Measurements from ENCODE around the gene OPCML. TPM values are rescaled to one million over a fixed set of nuclear protein-coding genes. Genes with fewer than 3 reads are reported as not detected.

The OPCML gene
- total RNA-seq, 4 donors from 2014 or later, result 0.16 TPM; not detected in 3

DNA sequence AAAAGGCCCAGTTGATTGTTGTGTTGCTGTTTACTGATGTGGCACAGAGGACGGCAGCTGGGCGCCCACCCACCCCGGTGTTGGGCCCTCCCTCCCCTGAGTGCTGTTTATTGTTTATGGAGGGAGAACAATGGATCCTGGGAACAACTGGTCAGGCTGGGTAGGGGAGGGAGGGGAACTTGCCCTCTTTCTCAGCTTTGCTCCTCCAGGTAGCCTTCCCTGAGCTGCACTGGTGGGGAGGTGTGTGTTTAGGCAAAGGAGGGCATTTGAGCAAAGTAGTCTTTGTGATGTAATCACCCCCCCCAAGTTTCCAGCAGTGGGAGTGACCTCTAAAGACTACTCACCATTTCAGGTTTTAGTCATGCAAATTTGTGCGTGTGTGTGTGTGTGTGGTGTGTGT, 1126.6 kb downstream of the OPCML start:
- intact Hi-C loops (cut with DNase I; ENCODE audit: low total_unique reads), result no loop called here
- no peak overlapping the region for H3K4me3 ChIP-seq (ENCODE audit: low read depth, poor library complexity, severe bottlenecking)
- TF ChIP-seq, protein P1, sequence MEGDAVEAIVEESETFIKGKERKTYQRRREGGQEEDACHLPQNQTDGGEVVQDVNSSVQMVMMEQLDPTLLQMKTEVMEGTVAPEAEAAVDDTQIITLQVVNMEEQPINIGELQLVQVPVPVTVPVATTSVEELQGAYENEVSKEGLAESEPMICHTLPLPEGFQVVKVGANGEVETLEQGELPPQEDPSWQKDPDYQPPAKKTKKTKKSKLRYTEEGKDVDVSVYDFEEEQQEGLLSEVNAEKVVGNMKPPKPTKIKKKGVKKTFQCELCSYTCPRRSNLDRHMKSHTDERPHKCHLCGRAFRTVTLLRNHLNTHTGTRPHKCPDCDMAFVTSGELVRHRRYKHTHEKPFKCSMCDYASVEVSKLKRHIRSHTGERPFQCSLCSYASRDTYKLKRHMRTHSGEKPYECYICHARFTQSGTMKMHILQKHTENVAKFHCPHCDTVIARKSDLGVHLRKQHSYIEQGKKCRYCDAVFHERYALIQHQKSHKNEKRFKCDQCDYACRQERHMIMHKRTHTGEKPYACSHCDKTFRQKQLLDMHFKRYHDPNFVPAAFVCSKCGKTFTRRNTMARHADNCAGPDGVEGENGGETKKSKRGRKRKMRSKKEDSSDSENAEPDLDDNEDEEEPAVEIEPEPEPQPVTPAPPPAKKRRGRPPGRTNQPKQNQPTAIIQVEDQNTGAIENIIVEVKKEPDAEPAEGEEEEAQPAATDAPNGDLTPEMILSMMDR (IDR thresholded peaks at IDR 0.05), result no peak
- no peak for TF ChIP-seq POLR2A (IDR thresholded peaks at IDR 0.05)
- 54 to 61% methylated on average over 4 of the region's 4 CpGs for WGBS, 2 donors
- no peak for DNase-seq (ENCODE audit: low spot score in 2 of 2)

GRCh38 chr11:132402071-132402684, 1130.1 kb downstream of the OPCML start:
- no peak for TF ChIP-seq POLR2A (IDR thresholded peaks at IDR 0.05)
- TF ChIP-seq, protein P1 (IDR thresholded peaks at IDR 0.05), result no peak
- whole genome bisulfite sequencing, 2 donors, result 10 to 31% methylated on average over 8 of the region's 8 CpGs
- DNase-seq (ENCODE audit: low spot score in 2 of 2), result no peak

GRCh38 chr11:132396318-132396717, 1136.0 kb downstream of the OPCML start:
- intact Hi-C loops (cut with DNase I; ENCODE audit: low total_unique reads), result no loop called here
- TF ChIP-seq, protein P1 (IDR thresholded peaks at IDR 0.05), result no peak
- no peak for TF ChIP-seq POLR2A (IDR thresholded peaks at IDR 0.05)
- H3K4me3 ChIP-seq (ENCODE audit: low read depth, poor library complexity, severe bottlenecking), result no peak overlapping the region
- WGBS, 2 donors, result 86 to 93% methylated on average over 4 of the region's 4 CpGs
- DNase-seq (ENCODE audit: low spot score in 2 of 2), result no peak

More at GRCh38 chr11:132402071-132402684, 1130.1 kb downstream of the OPCML start:
- no peak overlapping the region for H3K4me3 ChIP-seq (ENCODE audit: low read depth, poor library complexity, severe bottlenecking)
- intact Hi-C loops (cut with DNase I; ENCODE audit: low total_unique reads), result no loop called here

DNA sequence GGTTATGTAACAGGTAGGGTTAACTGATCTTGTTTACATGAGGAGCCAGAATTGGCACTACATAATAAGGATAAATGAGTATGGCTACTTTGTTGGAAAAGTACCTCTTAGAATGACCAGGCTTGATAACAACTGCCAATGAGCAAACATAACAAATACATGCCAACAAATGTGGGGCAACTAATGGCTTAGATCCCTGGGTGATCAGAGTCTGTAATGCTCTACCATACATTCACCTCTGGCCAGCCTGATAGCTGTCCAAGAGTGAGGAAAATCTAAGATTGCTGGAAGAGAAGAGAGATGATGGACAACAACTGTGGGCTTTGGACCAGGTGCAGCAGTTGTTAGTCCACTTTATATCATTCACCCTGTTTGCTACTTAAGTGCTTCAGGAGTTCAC, 1136.9 kb downstream of the OPCML start:
- intact Hi-C loops (cut with DNase I; ENCODE audit: low total_unique reads), result no loop called here
- TF ChIP-seq, protein P1 (IDR thresholded peaks at IDR 0.05), result no peak
- no peak for TF ChIP-seq POLR2A (IDR thresholded peaks at IDR 0.05)
- H3K4me3 ChIP-seq (ENCODE audit: low read depth, poor library complexity, severe bottlenecking), result no peak overlapping the region
- DNase-seq (ENCODE audit: low spot score in 2 of 2), result no peak

DNA sequence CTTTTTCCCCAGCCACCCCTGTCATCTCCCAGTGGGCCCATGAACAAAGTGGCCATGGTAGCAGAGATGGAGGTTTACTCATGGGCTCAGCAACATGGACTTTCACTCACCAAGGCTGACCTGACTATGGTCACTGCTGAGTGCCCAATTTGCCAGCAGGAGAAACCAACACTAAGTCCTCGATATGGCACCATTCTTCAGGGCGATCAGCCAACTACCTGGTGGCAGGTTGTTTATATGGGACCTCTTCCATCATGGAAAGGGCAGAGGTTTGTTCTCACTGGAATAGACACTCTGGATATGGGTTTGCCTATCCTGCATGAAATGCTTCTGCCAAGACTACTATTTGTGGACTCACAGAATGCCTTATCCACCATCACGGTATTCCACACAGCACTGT, 1152.8 kb downstream of the OPCML start:
- TF ChIP-seq, protein P1 (IDR thresholded peaks at IDR 0.05), result no peak
- TF ChIP-seq POLR2A (IDR thresholded peaks at IDR 0.05), result no peak
- WGBS, 2 donors, result 89 to 90% methylated on average over 3 of the region's 3 CpGs
- no peak for DNase-seq (ENCODE audit: low spot score in 2 of 2)
- intact Hi-C loops (cut with DNase I; ENCODE audit: low total_unique reads), result no loop called here
- H3K4me3 ChIP-seq (ENCODE audit: low read depth, poor library complexity, severe bottlenecking), result no peak overlapping the region

Data from lower leg skin (tissue), 4 donors.